Dendritic cell treated with granulocyte-macrophage colony-stimulating factor and Interleukin-4, amounts not matched to agents 40 ng/mL and 50 ng/mL, for 4 days (primary cell): ENCODE data around the gene ZFP36.

Experiments used
- H3K27ac Mint-ChIP-seq: one replicate; pipeline ENCODE4 v1.8.0; 2022; ENCODE audit warnings: mild to moderate bottlenecking, mixed read lengths
- H3K27me3 Mint-ChIP-seq: one replicate; pipeline ENCODE4 v1.8.0; 2022; ENCODE audit warnings: mild to moderate bottlenecking, mixed read lengths
- H3K36me3 Mint-ChIP-seq: one replicate; pipeline ENCODE4 v1.8.0; 2022; ENCODE audit warnings: low read depth, mixed read lengths
- H3K4me1 Mint-ChIP-seq: one replicate; pipeline ENCODE4 v1.8.0; 2022; ENCODE audit warnings: low read depth, mixed read lengths
- H3K4me3 Mint-ChIP-seq: one replicate; pipeline ENCODE4 v1.8.0; 2022; ENCODE audit warnings: mild to moderate bottlenecking, moderate library complexity, mixed read lengths
- H3K9me3 Mint-ChIP-seq: one replicate; pipeline ENCODE4 v1.8.0; 2022; ENCODE audit warnings: mixed read lengths
- intact Hi-C: fragments of 100-400 bp; cut with micrococcal nuclease; formaldehyde crosslinking; loops from one replicate; pipeline ENCODE4 v1.15.0; 2022

The ZFP36 gene, protein sequence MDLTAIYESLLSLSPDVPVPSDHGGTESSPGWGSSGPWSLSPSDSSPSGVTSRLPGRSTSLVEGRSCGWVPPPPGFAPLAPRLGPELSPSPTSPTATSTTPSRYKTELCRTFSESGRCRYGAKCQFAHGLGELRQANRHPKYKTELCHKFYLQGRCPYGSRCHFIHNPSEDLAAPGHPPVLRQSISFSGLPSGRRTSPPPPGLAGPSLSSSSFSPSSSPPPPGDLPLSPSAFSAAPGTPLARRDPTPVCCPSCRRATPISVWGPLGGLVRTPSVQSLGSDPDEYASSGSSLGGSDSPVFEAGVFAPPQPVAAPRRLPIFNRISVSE

GRCh38 chr19:39406656-39407409, at the start of gene ZFP36:
Gene ZFP36 (plus strand): TSS chr19:39406847. CDS start chr19:39406905, 58 bp downstream.
- H3K4me1 Mint-ChIP-seq, result peaks cover 61% of the 10 kb centered on the region
- peaks cover 62% of the 10 kb centered on the region for H3K36me3 Mint-ChIP-seq
- peak within 1 kb of the TSS; percentile 98 for H3K27ac Mint-ChIP-seq
- no peaks in the 10 kb centered on the region for H3K9me3 Mint-ChIP-seq
- H3K27me3 Mint-ChIP-seq, result no peaks in the 10 kb centered on the region
- peak within 1 kb of the TSS; percentile 99 for H3K4me3 Mint-ChIP-seq
- intact Hi-C loops, result loop anchor here (1.0 kb wide), 1 partner anchor 9 kb away; no protein-coding TSS in a partner anchor

GRCh38 chr19:39359026-39359425, 47.6 kb upstream of the ZFP36 start:
- intact Hi-C loops, result no loop called here
- peaks cover 8% of the 10 kb centered on the region for H3K4me1 Mint-ChIP-seq
- no peak overlapping the region for H3K27ac Mint-ChIP-seq
- no peak overlapping the region for H3K4me3 Mint-ChIP-seq
- no peaks in the 10 kb centered on the region for H3K27me3 Mint-ChIP-seq
- no peaks in the 10 kb centered on the region for H3K9me3 Mint-ChIP-seq
- peaks cover 100% of the 10 kb centered on the region for H3K36me3 Mint-ChIP-seq

DNA sequence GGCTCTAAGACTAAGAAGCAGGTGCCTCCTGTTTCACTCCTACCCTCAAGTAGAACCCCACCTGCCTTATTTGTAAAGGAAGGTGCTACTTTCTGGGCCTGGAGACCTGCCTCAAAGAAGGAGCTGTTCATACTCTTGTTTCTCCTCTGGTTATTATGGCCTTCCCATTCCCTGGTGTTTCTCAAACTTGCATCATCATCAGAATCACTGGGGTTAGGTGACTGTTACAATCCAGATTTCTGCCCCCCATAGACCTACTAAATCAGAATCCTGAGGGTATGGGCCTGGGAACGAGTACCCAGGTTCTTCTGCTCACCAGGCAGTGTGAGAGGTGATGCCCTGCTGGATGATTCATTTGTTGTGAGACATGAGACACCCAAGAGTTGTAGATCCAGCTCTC, 46.0 kb upstream of the ZFP36 start:
- Mint-ChIP-seq H3K4me3 (no peak overlapping the region), H3K9me3 (no peaks in the 10 kb centered on the region), H3K4me1 (peaks cover 8% of the 10 kb centered on the region), H3K27me3 (no peaks in the 10 kb centered on the region), H3K36me3 (peaks cover 100% of the 10 kb centered on the region), H3K27ac (no peak overlapping the region)
- intact Hi-C loops, result no loop called here

- Mint-ChIP-seq H3K27me3 (no peaks in the 10 kb centered on the region), H3K27ac (no peak overlapping the region)
Observed at GRCh38 chr19:39362682-39363657, 43.7 kb upstream of the ZFP36 start.

DNA sequence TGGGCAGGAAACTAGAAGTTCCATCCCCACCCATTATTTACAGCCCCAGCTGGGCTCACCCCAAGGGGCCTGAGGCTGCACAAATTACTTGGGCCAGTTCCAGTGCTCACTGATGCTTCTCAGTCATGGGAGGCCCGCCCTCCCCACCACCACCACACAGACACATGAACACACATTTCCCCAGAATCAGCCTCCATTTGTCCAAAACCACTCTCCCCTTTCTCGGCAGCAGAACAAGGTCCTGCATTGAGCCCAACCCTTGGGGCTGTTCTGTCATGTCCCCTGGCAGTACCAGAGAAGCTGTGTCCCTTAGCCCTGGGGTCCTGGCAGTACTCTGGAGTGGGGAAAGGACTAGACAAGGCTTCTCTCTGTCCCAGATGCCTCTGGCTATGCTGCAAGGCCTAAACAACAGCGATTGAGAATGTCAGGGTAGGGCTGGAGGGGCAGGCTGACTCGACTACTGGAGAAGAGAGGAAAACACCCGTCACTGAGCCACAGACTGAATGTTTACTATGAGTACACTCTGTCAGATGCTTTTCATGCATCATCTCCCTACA, 42.7 kb upstream of the ZFP36 start:
- intact Hi-C loops, result no loop called here
- Mint-ChIP-seq H3K4me3 (no peak overlapping the region), H3K36me3 (peaks cover 96% of the 10 kb centered on the region)

More at GRCh38 chr19:39362682-39363657, 43.7 kb upstream of the ZFP36 start:
- Mint-ChIP-seq H3K4me3 (no peak overlapping the region), H3K36me3 (peaks cover 96% of the 10 kb centered on the region), H3K4me1 (no peaks in the 10 kb centered on the region), H3K9me3 (no peaks in the 10 kb centered on the region)
- intact Hi-C loops, result no loop called here

GRCh38 chr19:39365531-39365930, 41.1 kb upstream of the ZFP36 start:
- H3K27ac Mint-ChIP-seq, result no peak overlapping the region
- no peaks in the 10 kb centered on the region for H3K4me1 Mint-ChIP-seq
- no peaks in the 10 kb centered on the region for H3K9me3 Mint-ChIP-seq
- H3K27me3 Mint-ChIP-seq, result no peaks in the 10 kb centered on the region
- peaks cover 96% of the 10 kb centered on the region for H3K36me3 Mint-ChIP-seq
- intact Hi-C loops, result no loop called here
- H3K4me3 Mint-ChIP-seq, result no peak overlapping the region

More for the DNA sequence above, 42.7 kb upstream of the ZFP36 start:
- Mint-ChIP-seq H3K4me1 (no peaks in the 10 kb centered on the region), H3K9me3 (no peaks in the 10 kb centered on the region), H3K27me3 (no peaks in the 10 kb centered on the region), H3K27ac (no peak overlapping the region)

- Mint-ChIP-seq H3K9me3 (no peaks in the 10 kb centered on the region), H3K4me1 (no peaks in the 10 kb centered on the region), H3K36me3 (peaks cover 96% of the 10 kb centered on the region), H3K27me3 (no peaks in the 10 kb centered on the region), H3K27ac (no peak overlapping the region), H3K4me3 (no peak overlapping the region)
- intact Hi-C loops, result no loop called here
Observed at GRCh38 chr19:39369200-39369599, 37.4 kb upstream of the ZFP36 start.

GRCh38 chr19:39370735-39371134, 35.9 kb upstream of the ZFP36 start:
- H3K4me3 Mint-ChIP-seq, result no peak overlapping the region
- H3K9me3 Mint-ChIP-seq, result no peaks in the 10 kb centered on the region
- intact Hi-C loops, result no loop called here
- no peaks in the 10 kb centered on the region for H3K27me3 Mint-ChIP-seq
- H3K27ac Mint-ChIP-seq, result no peak overlapping the region
- no peaks in the 10 kb centered on the region for H3K4me1 Mint-ChIP-seq
- H3K36me3 Mint-ChIP-seq, result peaks cover 96% of the 10 kb centered on the region

- peaks cover 99% of the 10 kb centered on the region for H3K36me3 Mint-ChIP-seq
- intact Hi-C loops, result no loop called here
- H3K27me3 Mint-ChIP-seq, result no peaks in the 10 kb centered on the region
- no peak overlapping the region for H3K4me3 Mint-ChIP-seq
- no peaks in the 10 kb centered on the region for H3K9me3 Mint-ChIP-seq
- no peaks in the 10 kb centered on the region for H3K4me1 Mint-ChIP-seq
- H3K27ac Mint-ChIP-seq, result no peak overlapping the region
Observed at GRCh38 chr19:39372047-39372802, 34.4 kb upstream of the ZFP36 start.

DNA sequence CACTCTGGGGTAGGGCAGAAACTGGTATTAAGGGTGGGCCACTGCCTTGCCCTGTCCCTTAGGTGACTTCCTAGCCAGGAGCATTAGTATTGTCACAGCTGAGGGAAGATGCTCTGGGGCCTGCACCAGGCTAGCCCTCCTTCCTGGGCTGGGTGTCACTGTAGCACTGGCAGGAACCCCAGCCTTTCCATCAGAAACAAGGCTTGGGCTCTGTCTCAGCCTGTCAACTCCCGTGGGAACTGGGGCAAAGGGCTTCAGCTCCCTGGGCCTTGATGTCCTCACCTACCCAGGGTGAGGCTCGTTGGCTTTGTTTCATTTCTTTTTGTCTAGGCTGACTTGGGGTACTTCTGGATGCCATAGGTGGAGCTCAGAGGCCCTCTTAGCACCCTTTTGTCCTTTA, 33.7 kb upstream of the ZFP36 start:
- H3K27ac Mint-ChIP-seq, result no peak overlapping the region
- intact Hi-C loops, result no loop called here
- H3K36me3 Mint-ChIP-seq, result peaks cover 100% of the 10 kb centered on the region
- no peaks in the 10 kb centered on the region for H3K9me3 Mint-ChIP-seq
- no peak overlapping the region for H3K4me3 Mint-ChIP-seq
- H3K27me3 Mint-ChIP-seq, result no peaks in the 10 kb centered on the region
- no peaks in the 10 kb centered on the region for H3K4me1 Mint-ChIP-seq

DNA sequence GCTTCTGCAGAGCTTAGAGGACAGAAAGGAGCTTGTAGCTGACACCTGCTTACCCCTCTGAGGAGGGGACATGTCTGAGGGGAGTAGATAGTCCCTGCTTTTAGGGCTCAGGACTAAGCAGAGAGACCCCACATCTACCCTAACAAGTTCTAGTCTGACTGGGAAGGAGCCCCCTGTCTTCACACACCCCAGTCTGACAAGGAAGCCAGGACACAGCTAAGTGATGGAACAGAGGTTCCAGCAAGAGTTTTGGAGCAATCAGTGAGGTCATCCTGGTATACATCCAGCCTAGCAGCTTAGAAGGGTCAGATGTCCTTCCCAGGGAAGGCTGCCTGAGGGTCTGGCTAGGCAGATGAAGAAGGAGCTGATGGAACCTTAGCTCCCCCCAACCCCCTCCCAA, 30.7 kb upstream of the ZFP36 start:
- H3K36me3 Mint-ChIP-seq, result peaks cover 100% of the 10 kb centered on the region
- intact Hi-C loops, result no loop called here

DNA sequence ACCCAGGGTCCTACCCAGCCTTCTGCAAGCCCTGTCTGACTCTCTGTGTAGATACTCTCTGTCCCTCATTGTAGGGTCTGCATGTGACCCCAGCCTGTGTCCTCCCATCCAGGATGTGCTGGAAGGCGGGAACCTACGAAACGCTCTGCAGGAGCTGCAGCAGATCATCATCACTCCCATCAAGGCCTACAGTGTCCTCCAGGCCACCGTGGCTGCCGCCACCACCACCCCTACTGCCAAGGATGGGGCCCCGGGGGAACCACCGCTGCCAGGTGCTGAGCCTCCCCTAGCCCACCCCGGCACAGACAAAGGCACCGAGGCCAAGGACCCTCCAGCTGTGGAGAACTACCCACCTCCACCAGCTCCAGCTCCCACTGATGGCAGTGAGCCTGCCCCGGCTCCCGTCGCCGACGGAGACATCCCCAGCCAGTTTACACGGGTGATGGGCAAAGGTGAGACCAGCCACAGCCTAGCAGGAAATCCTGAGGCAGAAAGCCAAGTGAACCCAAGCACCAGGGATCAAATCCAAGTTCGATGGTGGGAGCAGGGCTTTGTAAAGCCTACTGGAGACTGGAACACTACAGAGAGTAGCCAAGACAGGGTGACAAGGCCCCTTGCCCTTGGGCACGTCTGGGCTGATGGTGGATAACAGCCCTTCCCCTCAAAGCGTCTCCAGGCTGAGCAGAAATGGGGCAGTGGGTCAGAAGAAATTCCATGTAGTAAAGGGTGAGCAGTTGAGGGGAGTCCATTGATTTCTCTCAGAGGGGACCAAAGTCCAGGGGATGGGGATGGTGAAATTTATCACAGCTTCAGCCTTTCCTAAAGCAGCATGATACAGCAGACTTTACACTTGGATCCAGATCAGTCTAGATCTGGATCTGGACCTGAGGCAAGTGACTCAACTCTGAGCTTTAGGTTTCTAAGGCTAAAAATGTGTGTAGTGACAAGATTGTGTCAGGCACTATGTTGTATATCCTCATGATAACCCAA, 29.0 kb upstream of the ZFP36 start:
- Mint-ChIP-seq H3K27me3 (no peaks in the 10 kb centered on the region), H3K4me1 (no peaks in the 10 kb centered on the region), H3K4me3 (no peak overlapping the region), H3K27ac (no peak overlapping the region), H3K36me3 (peaks cover 100% of the 10 kb centered on the region), H3K9me3 (no peaks in the 10 kb centered on the region)
- intact Hi-C loops, result no loop called here

More for the DNA sequence above, 30.7 kb upstream of the ZFP36 start:
- H3K9me3 Mint-ChIP-seq, result no peaks in the 10 kb centered on the region
- no peaks in the 10 kb centered on the region for H3K4me1 Mint-ChIP-seq
- H3K27me3 Mint-ChIP-seq, result no peaks in the 10 kb centered on the region
- H3K27ac Mint-ChIP-seq, result no peak overlapping the region
- H3K4me3 Mint-ChIP-seq, result no peak overlapping the region
